Measurements from ENCODE around the gene ELAVL1. TPM values are rescaled to one million over a fixed set of nuclear protein-coding genes. Genes with fewer than 3 reads are reported as not detected.

Gene ELAVL1
- total and polyA plus RNA-seq, 4 donors, result 15.0 to 72.8 (median 47.0) TPM

- Histone ChIP-seq H3K27me3 (ENCODE audit: control insufficient read depth in 3 of 3, insufficient read depth in 3 of 3, low read length in 2 of 3) (no peaks in the 10 kb centered on the region), H3K9me3 (ENCODE audit: control insufficient read depth in 4 of 4, insufficient read depth in 3 of 4, low read length in 3 of 4) (no peaks in the 10 kb centered on the region), H3K4me3 (no peak overlapping the region), H3K9ac (ENCODE audit: insufficient read depth in 1 of 2, low read length in 2 of 2) (peak overlapping the region in 1 of 2 donors; percentile 32), H3K36me3 (ENCODE audit: control insufficient read depth in 4 of 4, insufficient read depth in 4 of 4, low read length in 4 of 4) (peaks cover 5 to 18% (median 9%) of the 10 kb centered on the region in 4 donors), H3K4me1 (ENCODE audit: control insufficient read depth in 5 of 5, insufficient read depth in 5 of 5, low read length in 5 of 5) (peaks cover 0 to 10% (median 0%) of the 10 kb centered on the region in 5 donors), H3K27ac (ENCODE audit: low read depth in 1 of 2, low read length in 1 of 2) (no peak overlapping the region)
- WGBS, 2 donors, result 91 to 93% methylated on average over 19 of the region's 19 CpGs
- no peak for ATAC-seq (ENCODE audit: insufficient read depth, low FRiP score)
- DNase-seq, result no peak
- no peak for TF ChIP-seq CTCF (IDR thresholded peaks at IDR 0.05; ENCODE audit: control extremely low read depth, extremely low read depth)
Observed at GRCh38 chr19:7941895-7942596, 63.4 kb downstream of the ELAVL1 start.

- no peaks in the 10 kb centered on the region for H3K27me3 ChIP-seq (ENCODE audit: control insufficient read depth in 3 of 3, insufficient read depth in 3 of 3, low read length in 2 of 3)
- WGBS, 2 donors, result 94 to 96% methylated on average over 13 of the region's 13 CpGs
- no peak overlapping the region for H3K4me3 ChIP-seq
- no peak for ATAC-seq (ENCODE audit: insufficient read depth, low FRiP score)
- no peaks in the 10 kb centered on the region for H3K9me3 ChIP-seq (ENCODE audit: control insufficient read depth in 4 of 4, insufficient read depth in 3 of 4, low read length in 3 of 4)
- no peak overlapping the region for H3K27ac ChIP-seq (ENCODE audit: low read depth in 1 of 2, low read length in 1 of 2)
- peaks cover 5 to 24% (median 11%) of the 10 kb centered on the region in 4 donors for H3K36me3 ChIP-seq (ENCODE audit: control insufficient read depth in 4 of 4, insufficient read depth in 4 of 4, low read length in 4 of 4)
- TF ChIP-seq CTCF (IDR thresholded peaks at IDR 0.05; ENCODE audit: control extremely low read depth, extremely low read depth), result no peak
- no peak for DNase-seq
- H3K4me1 ChIP-seq (ENCODE audit: control insufficient read depth in 5 of 5, insufficient read depth in 5 of 5, low read length in 5 of 5), result peaks cover 0 to 10% (median 0%) of the 10 kb centered on the region in 5 donors
- no peak overlapping the region for H3K9ac ChIP-seq (ENCODE audit: insufficient read depth in 1 of 2, low read length in 2 of 2)
Observed at GRCh38 chr19:7940841-7941240, 64.6 kb downstream of the ELAVL1 start.

GRCh38 chr19:7934766-7935165 is 70.7 kb downstream of the ELAVL1 start:
- peaks cover 23 to 65% (median 26%) of the 10 kb centered on the region in 4 donors for H3K36me3 ChIP-seq (ENCODE audit: control insufficient read depth in 4 of 4, insufficient read depth in 4 of 4, low read length in 4 of 4)
- H3K9me3 ChIP-seq (ENCODE audit: control insufficient read depth in 4 of 4, insufficient read depth in 3 of 4, low read length in 3 of 4), result no peaks in the 10 kb centered on the region
- H3K27me3 ChIP-seq (ENCODE audit: control insufficient read depth in 3 of 3, insufficient read depth in 3 of 3, low read length in 2 of 3), result no peaks in the 10 kb centered on the region
- WGBS, 2 donors, result 93 to 94% methylated on average over 21 of the region's 21 CpGs
- no peak for TF ChIP-seq CTCF (IDR thresholded peaks at IDR 0.05; ENCODE audit: control extremely low read depth, extremely low read depth)
- DNase-seq, result no peak
- H3K27ac ChIP-seq (ENCODE audit: low read depth in 1 of 2, low read length in 1 of 2), result no peak overlapping the region
- H3K9ac ChIP-seq (ENCODE audit: insufficient read depth in 1 of 2, low read length in 2 of 2), result no peak overlapping the region
- ATAC-seq (ENCODE audit: insufficient read depth, low FRiP score), result no peak
- H3K4me1 ChIP-seq (ENCODE audit: control insufficient read depth in 5 of 5, insufficient read depth in 5 of 5, low read length in 5 of 5), result peaks cover 0 to 1% (median 0%) of the 10 kb centered on the region in 5 donors
- H3K4me3 ChIP-seq, result no peak overlapping the region

Data from lung (tissue), 12 donors.